Fibroblast of the conjunctiva (primary cell): ENCODE results near the gene CFAP97.
"Not testable (repeated sequence)": the region's sequence is repeated elsewhere in the genome, so short reads cannot be mapped to it uniquely, and the experiment has no call there.

Experiments used
- DNase-seq: peaks from one replicate; pipeline ENCODE4 v3.0.0-alpha.2; 2010; ENCODE audit warnings: low read depth

The CFAP97 gene

DNA sequence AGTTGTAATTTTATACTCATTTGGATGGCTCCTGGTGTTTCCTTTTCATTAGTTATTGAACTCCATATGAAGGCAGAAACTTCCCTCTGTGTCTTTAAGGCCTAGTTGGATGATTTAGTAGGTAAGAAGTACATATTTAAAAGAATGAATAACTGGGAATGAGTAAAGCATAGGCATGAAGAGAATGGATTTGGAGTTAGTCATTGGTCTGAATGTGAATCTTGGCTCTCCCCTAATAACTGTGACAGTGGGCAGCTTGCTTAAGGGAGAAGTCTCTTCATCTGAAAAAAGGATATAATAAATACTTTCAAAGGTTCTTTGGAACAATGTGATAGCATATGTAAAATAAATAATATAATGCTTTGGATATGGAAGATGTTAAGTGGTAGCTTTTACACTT is 18.8 kb upstream of the CFAP97 start:
- DNase-seq, result no peak

- no peak for DNase-seq
These were observed 18.1 kb upstream of the CFAP97 start for GRCh38 chr4:185221912-185222311.

DNA sequence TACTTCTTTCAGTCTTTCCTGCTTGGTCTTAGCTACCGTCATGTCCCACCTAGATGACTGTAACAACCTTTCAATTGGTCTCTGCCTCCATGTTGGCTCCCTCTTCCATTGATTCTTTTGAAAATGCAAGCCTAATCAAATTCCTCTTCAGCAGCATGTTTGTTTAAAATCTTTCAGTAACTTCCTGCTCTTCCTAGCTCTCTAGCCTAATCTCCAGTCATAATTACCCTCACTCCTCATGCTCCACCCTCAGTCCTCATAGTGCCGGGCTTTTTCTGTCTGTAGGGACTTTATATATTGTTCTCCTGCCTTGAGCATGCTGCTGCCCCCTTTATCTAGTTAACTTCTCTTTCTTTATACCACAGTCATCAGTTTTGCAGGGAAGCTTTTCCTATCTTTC is 17.7 kb upstream of the CFAP97 start:
- no peak for DNase-seq

DNA sequence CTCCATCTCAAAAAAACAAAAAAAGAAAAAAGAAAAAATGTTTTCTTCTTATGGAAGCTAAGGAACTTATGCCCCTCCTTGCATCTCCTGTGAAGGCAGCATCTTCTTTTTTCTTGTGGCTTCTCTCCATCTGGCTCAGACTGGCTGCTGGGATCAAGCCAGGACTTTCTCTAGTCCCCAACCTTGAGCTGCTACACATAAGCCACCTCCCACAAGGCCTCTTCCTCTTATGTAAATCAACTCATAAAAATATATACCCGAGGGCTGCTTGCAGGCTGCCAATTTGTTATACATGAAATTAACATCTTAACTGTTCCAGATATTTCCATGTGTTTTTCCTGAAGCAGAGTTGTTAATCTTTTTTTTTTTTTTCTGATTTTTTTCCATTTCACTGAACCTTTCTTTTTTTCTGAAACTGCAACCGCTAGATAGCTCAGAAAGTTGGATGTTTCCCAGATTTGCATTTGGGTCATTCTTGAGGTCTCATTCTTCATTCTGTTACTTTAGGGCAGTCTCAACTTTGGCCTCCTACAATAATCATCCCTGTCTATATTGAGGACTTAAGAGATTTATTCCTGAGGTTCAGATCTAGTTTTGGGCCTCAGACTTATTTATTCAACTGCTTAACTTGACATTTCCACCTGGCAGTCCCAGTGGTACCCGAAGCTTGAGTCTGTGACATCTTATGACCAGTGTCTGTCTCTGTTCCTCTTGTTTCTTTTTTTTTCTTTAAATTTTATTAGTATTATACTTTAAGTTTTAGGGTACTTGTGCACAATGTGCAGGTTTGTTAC is 15.9 kb upstream of the CFAP97 start:
- peak; percentile 47 for DNase-seq

DNA sequence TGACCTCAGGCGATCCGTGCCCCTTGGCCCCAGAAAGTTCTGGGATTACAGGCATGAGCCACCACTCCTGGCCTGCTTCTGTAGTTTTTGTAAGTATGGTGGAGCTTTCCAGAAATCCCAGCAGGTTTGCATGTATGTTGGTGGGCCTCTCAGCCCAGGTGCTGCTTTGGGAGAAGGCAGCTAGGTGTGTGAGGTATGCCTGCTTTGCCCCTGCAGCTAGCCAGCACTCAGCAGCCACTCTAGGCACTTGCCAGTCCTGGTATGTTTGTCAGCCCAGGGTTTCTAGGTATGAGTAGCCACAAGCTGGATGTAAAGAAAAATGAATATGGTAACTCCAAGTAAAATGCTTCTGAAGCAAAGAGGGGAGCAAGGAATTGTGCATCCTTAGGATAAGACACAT is 14.5 kb upstream of the CFAP97 start:
- DNase-seq, result no peak

DNA sequence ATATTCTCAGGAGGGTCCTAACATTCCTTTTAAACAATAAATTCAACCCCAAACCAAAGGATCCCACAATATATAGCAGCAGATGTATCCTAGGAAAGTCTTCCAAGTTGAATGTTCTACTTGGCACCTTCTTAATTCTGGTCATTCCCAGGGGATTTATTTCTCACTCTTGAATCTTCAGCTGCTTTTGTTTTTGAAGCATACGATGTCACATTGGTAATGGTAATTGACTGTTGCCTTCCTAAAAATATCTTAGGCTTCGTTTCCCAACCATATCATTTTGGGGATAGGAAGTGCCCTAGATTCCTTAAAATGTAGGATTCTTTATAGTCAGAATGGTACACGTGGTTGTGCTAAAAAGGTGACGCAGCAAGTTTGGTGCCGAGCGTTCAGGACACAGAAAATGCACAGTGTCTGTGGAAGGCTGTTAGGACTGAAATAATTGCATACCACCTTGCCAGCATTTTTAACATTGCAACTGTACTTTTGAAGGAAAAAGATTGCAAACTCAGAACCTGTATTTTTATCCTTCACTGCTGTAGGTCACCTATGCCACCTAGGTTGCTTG is 13.7 kb upstream of the CFAP97 start:
- no peak for DNase-seq

- no peak for DNase-seq
These were observed 11.5 kb upstream of the CFAP97 start for GRCh38 chr4:185215261-185215660.

DNA sequence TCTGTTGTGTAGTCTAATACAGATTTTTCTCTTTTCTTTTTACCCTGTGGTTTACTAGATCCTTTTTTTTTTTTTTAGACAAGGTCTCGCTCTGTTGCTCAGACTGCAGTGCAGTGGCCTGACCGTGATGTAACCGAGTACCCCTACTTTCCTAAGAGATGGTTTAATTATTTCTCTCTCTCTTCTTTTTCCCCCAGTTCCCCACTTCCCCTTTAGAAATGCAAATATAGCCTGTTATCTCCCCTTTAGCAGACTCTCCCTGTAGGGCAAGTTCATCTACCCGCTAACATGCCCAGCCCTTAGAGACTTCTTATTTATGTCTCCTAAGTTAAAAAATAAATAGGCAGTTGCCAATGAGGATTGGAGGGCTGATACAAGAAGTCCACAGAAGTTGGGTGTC is 10.1 kb upstream of the CFAP97 start:
- no peak for DNase-seq

DNA sequence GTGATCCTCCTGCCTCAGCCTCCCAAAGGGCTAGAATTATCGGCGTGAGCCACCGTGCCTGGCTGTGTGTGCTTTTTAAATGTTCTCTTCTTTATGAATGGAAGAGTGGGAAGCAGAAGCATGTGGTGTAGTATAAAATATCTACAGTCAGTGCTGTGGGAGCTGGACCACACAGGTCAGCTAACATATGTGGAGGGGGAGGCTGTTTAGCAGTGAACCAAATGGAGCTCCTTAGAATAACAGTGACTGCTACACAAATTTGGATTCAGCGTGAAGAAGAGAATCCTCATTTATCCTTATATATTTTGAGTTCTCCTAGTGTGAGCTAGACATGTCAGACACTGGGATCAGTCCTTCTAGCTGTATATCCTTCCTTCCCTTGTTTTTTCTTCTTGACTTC is 8.8 kb upstream of the CFAP97 start:
- DNase-seq, result no peak

DNA sequence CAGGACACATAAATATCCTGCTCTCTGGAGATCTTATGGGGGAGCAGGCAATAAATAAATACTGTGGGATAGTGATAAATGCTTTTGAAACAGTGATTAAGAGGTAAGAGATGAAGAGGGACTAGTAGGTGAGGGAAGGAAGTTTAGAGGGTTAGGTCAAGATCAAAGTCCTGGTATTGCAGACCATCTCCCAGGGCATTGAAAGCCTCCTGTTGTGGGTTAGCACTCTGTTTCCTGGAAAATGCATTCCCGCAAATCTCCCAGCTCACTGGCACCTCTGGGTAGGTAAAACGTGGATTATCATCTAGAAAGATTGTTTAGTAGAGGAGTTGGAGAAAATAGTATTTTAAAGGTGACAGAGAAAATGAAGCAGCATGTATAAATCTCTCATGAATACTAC is 7.8 kb upstream of the CFAP97 start:
- DNase-seq, result no peak

- no peak for DNase-seq
These were observed 7.2 kb upstream of the CFAP97 start for GRCh38 chr4:185211035-185211434.

GRCh38 chr4:185210102-185210981 is 6.5 kb upstream of the CFAP97 start:
- DNase-seq, result no peak

GRCh38 chr4:185209852-185210101 is 6.0 kb upstream of the CFAP97 start:
- not testable (repeated sequence) for DNase-seq

- peak; percentile 37 for DNase-seq
These were observed 5.4 kb upstream of the CFAP97 start, which contains the start of gene SNX25 for GRCh38 chr4:185209031-185209851. SNX25 (plus strand) TSS chr4:185209598; CDS start chr4:185209827, 229 bp downstream.

DNA sequence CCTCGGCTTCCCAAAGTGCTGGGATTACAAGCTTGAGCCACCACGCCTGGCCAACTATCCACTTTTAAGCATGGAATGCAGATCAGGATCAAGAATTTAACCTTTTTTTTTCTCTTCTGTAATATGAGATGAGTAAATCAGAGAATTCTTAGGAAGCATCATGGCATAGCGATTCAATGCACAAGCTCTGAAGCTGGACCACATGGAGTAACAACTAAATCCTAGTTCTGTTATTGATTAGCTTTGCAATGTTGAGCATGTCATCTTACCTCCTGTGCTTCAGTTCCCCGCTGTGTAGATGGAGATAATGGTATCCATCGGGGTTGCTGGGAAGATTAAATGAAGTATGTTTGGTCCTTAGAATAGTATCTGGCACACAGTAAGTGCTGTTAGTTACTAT is 3.7 kb upstream of the CFAP97 start:
- DNase-seq, result no peak

DNA sequence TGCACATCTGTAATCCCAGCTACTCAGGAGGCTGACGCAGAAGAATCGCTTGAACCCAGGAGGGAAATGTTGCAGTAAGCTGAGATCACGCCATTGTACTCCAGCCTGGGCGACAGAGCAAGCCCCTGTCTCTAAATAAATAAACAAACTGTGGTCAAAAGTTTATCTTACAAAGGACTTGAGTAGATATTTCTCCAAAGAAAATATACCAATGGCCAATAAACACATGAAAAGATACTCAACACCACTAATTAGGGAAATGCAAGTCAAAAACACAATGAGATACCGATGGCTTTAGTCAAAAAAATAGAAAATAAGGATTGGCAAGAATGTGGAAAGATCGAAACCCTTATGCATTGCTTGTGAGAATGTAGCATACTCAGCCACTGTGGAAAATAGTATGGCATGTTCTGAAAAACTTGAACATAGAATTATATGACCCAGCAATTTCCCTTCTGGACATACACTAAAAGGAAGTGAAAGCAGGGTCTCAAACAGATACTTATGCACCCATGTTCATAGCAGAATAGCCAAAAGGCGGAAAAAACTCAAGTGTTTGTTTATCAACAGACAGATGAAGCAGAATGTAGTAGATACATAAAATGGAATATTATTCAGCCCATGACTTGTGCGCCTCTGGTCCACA is 2.0 kb upstream of the CFAP97 start:
- DNase-seq, result no peak

- DNase-seq, result not testable (repeated sequence)
These were observed 1.3 kb upstream of the CFAP97 start for GRCh38 chr4:185205073-185205472.

GRCh38 chr4:185204238-185204910 is 574 bp upstream of the CFAP97 start:
- DNase-seq, result no peak

DNA sequence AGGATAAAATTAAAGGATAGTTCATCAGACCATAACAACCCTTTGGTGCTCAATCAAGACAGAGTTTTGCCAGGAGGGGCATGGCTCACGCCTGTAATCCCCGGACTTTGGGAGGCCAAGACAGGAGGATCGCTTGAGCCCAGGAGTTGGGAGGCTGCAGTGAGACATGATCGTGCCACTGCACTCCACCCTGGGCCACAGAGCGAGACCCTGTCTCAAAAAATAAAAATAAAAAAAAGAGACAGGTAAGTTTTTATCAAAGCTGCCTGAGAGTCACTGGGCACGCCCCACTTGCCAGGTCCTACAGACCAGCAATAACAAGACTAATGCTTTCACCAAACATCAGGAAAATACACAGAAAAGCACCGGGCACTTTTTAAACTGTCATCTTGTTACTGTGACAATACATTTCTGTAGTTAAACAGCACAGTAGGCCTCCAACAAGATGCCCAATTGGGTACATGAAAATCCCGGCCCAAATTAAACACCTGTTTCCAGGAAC is 765 bp downstream of the CFAP97 start:
- no peak for DNase-seq

- DNase-seq, result no peak
These were observed 1.5 kb downstream of the CFAP97 start for GRCh38 chr4:185201977-185202962.
